ENCODE data around the gene PDP2.

Gene PDP2

GRCh38 chr16:66886321-66886720 is 6.0 kb downstream of the PDP2 start:
- H3K4me3 ChIP-seq (ENCODE audit: low read depth, low read length), result no peak overlapping the region
- TF ChIP-seq CTCF (IDR thresholded peaks at IDR 0.05; ENCODE audit: low read depth, low read length), result no peak

DNA sequence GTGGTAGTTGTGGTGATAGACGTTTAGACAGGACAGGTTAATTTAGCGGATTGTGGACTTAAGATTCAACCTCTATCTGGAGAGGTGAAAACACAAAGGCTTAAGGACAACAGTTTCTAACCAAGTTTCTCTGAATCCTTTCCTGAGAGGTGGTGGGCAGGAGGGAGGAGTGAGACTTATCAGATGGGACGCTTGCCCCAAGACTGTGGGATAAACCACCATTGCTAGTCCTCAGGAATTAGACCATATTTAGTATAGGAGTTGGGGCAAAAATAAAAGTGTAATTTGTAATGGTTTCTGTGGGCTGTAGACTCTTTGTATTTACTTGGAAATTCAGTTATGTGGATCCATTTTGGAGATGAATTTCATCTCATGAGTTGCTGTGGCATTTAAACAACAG is 6.6 kb downstream of the PDP2 start:
- no peak for TF ChIP-seq CTCF (IDR thresholded peaks at IDR 0.05; ENCODE audit: low read depth, low read length)
- H3K4me3 ChIP-seq (ENCODE audit: low read depth, low read length), result no peak overlapping the region

DNA sequence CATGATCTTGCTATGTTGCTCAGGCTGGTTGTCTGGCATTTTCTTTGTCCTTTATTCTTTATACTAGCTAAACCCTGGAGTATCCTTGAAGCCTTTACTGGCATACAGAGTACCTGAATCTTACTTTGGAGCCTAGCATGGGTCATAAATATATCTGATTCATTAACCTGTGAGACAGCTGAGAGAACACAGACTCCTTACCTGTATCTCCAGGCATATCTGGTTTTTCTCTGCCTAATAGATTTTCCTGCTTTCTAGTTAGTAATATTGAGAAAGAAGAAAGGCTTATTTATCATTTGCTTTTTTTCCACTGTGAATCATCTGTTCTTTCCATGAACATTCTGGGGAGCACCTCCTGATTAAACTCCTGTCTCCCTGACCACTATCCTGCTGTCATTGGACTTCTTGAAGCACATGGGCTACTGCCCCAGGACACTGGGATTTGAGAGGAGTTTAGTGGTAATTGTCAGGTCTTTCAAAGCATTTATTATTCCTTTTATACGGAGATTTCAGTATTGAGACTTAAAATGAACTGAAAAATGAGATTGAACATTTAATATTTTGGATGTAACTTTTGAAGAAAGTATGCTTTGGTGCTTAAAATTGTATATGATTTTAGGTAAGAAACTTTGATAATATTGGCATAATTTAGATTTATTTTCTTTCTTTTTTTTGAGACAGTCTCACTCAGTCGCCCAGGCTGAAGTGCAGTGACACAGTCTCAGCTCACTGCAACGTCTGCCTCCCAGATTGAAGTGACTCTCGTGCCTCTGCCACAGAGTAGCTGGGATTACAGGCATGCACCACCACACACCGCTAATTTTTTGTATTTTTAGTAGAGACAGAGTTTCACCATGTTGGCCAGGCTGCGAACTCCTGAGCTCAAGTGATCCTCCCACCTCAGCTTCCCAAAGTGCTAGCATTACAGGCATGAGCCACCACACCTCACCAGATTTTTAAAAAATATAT is 8.6 kb downstream of the PDP2 start:
- H3K4me3 ChIP-seq (ENCODE audit: low read depth, low read length), result no peak overlapping the region
- no peak for TF ChIP-seq CTCF (IDR thresholded peaks at IDR 0.05; ENCODE audit: low read depth, low read length)

GRCh38 chr16:66889622-66890021 is 9.3 kb downstream of the PDP2 start:
- H3K4me3 ChIP-seq (ENCODE audit: low read depth, low read length), result no peak overlapping the region
- TF ChIP-seq CTCF (IDR thresholded peaks at IDR 0.05; ENCODE audit: low read depth, low read length), result no peak

DNA sequence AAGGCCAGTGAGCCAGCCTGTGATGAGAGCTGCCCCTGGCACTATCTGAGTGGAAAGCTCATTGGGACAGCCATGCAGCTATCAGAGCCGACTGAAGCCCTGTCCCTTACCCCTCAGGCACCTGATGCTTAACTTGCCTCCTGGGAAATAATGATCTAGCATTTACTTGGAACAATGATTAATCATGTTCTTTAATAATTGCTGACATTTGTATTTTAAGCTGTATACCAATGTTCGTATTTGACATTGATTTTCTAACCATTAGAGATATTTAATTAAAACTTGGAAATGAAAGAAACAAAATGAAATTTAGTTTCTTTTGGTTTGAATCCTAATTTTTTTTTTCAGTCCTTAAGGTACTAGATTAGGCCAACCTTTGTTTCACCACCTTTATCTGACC is 10.5 kb downstream of the PDP2 start:
- no peak for TF ChIP-seq CTCF (IDR thresholded peaks at IDR 0.05; ENCODE audit: low read depth, low read length)

GRCh38 chr16:66891360-66891759 is 11.0 kb downstream of the PDP2 start:
- TF ChIP-seq CTCF (IDR thresholded peaks at IDR 0.05; ENCODE audit: low read depth, low read length), result no peak
- no peak overlapping the region for H3K4me3 ChIP-seq (ENCODE audit: low read depth, low read length)

More for the DNA sequence above, 10.5 kb downstream of the PDP2 start:
- no peak overlapping the region for H3K4me3 ChIP-seq (ENCODE audit: low read depth, low read length)

- no peak for TF ChIP-seq CTCF (IDR thresholded peaks at IDR 0.05; ENCODE audit: low read depth, low read length)
- H3K4me3 ChIP-seq (ENCODE audit: low read depth, low read length), result no peak overlapping the region
These were observed 11.5 kb downstream of the PDP2 start for GRCh38 chr16:66891797-66892196.
